Hepatocyte (in vitro differentiated cells): ENCODE measurements around the gene RNF212B. TPM values are rescaled to one million over a fixed set of nuclear protein-coding genes. Genes with fewer than 3 reads are reported as not detected.

Experiments
- polyA plus RNA-seq: library from polyadenylated mRNA; unstranded; fragments of >200 nt; fragmentation: Nextera tagmentation; extraction: Ambion mirVana; gene quantifications from 2 replicates; pipeline ENCODE4 v1.2.1, GENCODE V29; 2016
- small RNA-seq: library from RNA; depleted of rRNA; stranded (forward); fragments of <200 nt; gene quantifications from one replicate; pipeline ENCODE3, GENCODE V24; 2014
- total RNA-seq: library from RNA; depleted of rRNA; stranded (reverse); fragments of >200 nt; gene quantifications from 2 replicates; pipeline ENCODE4 v1.2.3, GENCODE V29; 2014

Gene RNF212B
- total and polyA plus RNA-seq, 2 experiments from 2014 or later: 0.17 TPM; not detected in 1

Small RNAs within 50 kb of the gene (small RNA-seq; reads per million reads assigned to genes)
- gene AL049829.1 (not detected), gene RNU6-1046P (not detected)

Other genes starting within 250 kb of the RNF212B start
- 7.8 and 8.8 TPM in 2 replicates for gene C14orf93, start 227.8 kb upstream of the RNF212B start, total RNA-seq
- gene C14orf93, start 227.8 kb upstream of the RNF212B start, polyA plus RNA-seq: 5.7 and 6.5 TPM in 2 replicates
- 171 and 190 TPM in 2 replicates for gene PSMB5, start 203.0 kb upstream of the RNF212B start, total RNA-seq
- 299 and 319 TPM in 2 replicates for gene PSMB5, start 203.0 kb upstream of the RNF212B start, polyA plus RNA-seq
- not detected in 2 replicates for gene PSMB11, start 195.7 kb upstream of the RNF212B start, total RNA-seq
- gene PSMB11, start 195.7 kb upstream of the RNF212B start, polyA plus RNA-seq: not detected in 2 replicates
- gene CDH24, start 180.4 kb upstream of the RNF212B start, total RNA-seq: 6.7 and 6.9 TPM in 2 replicates
- 18.0 and 19.8 TPM in 2 replicates for gene CDH24, start 180.4 kb upstream of the RNF212B start, polyA plus RNA-seq
- 97.5 and 108 TPM in 2 replicates for gene ACIN1, start 142.8 kb upstream of the RNF212B start, total RNA-seq
- gene ACIN1, start 142.8 kb upstream of the RNF212B start, polyA plus RNA-seq: 44.3 and 49.2 TPM in 2 replicates
- gene C14orf119, start 142.4 kb upstream of the RNF212B start, total RNA-seq: 47.7 and 64.9 TPM in 2 replicates
- 118 and 146 TPM in 2 replicates for gene C14orf119, start 142.4 kb upstream of the RNF212B start, polyA plus RNA-seq
- not detected in 2 replicates for gene CIROP, start 132.9 kb upstream of the RNF212B start, total RNA-seq
- gene CIROP, start 132.9 kb upstream of the RNF212B start, polyA plus RNA-seq: not detected in 2 replicates
- not detected in 2 replicates for gene CEBPE, start 118.7 kb upstream of the RNF212B start, total RNA-seq
- gene CEBPE, start 118.7 kb upstream of the RNF212B start, polyA plus RNA-seq: not detected in 2 replicates
- 39.5 and 54.6 TPM in 2 replicates for gene SLC7A8, start 54.3 kb upstream of the RNF212B start, total RNA-seq
- 85.0 and 123 TPM in 2 replicates for gene SLC7A8, start 54.3 kb upstream of the RNF212B start, polyA plus RNA-seq
- 8.2 and 9.4 TPM in 2 replicates for gene HOMEZ, start 48.2 kb downstream of the RNF212B start, total RNA-seq
- 6.3 and 11.2 TPM in 2 replicates for gene HOMEZ, start 48.2 kb downstream of the RNF212B start, polyA plus RNA-seq
- gene PPP1R3E, start 64.9 kb downstream of the RNF212B start, total RNA-seq: 3.9 and 6.1 TPM in 2 replicates
- 4.6 and 4.8 TPM in 2 replicates for gene PPP1R3E, start 64.9 kb downstream of the RNF212B start, polyA plus RNA-seq
- gene BCL2L2, start 68.9 kb downstream of the RNF212B start, total RNA-seq: 20.8 and 26.4 TPM in 2 replicates
- gene BCL2L2, start 68.9 kb downstream of the RNF212B start, polyA plus RNA-seq: 4.3 and 6.5 TPM in 2 replicates
- gene PABPN1, start 83.5 kb downstream of the RNF212B start, total RNA-seq: 94.1 and 116 TPM in 2 replicates
- 213 and 245 TPM in 2 replicates for gene PABPN1, start 83.5 kb downstream of the RNF212B start, polyA plus RNA-seq
- gene SLC22A17, start 115.0 kb downstream of the RNF212B start, total RNA-seq: 31.9 and 44.4 TPM in 2 replicates
- 62.9 and 79.2 TPM in 2 replicates for gene SLC22A17, start 115.0 kb downstream of the RNF212B start, polyA plus RNA-seq
- 9.7 and 10.2 TPM in 2 replicates for gene EFS, start 127.2 kb downstream of the RNF212B start, total RNA-seq
- gene EFS, start 127.2 kb downstream of the RNF212B start, polyA plus RNA-seq: 21.5 and 21.9 TPM in 2 replicates
- not detected in 2 replicates for gene IL25, start 134.9 kb downstream of the RNF212B start, total RNA-seq
- not detected in 2 replicates for gene IL25, start 134.9 kb downstream of the RNF212B start, polyA plus RNA-seq
- gene CMTM5, start 139.1 kb downstream of the RNF212B start, total RNA-seq: not detected in 2 replicates
- gene CMTM5, start 139.1 kb downstream of the RNF212B start, polyA plus RNA-seq: 0.23 and 0.28 TPM in 2 replicates
- not detected in 2 replicates for gene MYH6, start 170.3 kb downstream of the RNF212B start, total RNA-seq
- gene MYH6, start 170.3 kb downstream of the RNF212B start, polyA plus RNA-seq: 0.44 and 0.97 TPM in 2 replicates
- gene MYH7, start 197.7 kb downstream of the RNF212B start, total RNA-seq: 0.04 TPM in 1 of 2 replicates, not detected in the other
- 0.23 TPM in 1 of 2 replicates, not detected in the other for gene MYH7, start 197.7 kb downstream of the RNF212B start, polyA plus RNA-seq
- 39.5 and 47.6 TPM in 2 replicates for gene NGDN, start 231.8 kb downstream of the RNF212B start, total RNA-seq
- 47.2 and 51.3 TPM in 2 replicates for gene NGDN, start 231.8 kb downstream of the RNF212B start, polyA plus RNA-seq